ENCODE measurements around the gene UQCRQ. TPM values are rescaled to one million over a fixed set of nuclear protein-coding genes. Genes with fewer than 3 reads are reported as not detected.
A peak's percentile ranks its signal among the peaks of the same experiment; 100 is the strongest.

Gene UQCRQ
- total and polyA plus RNA-seq, 4 donors = 62.5 to 2,326 (median 326) TPM

DNA sequence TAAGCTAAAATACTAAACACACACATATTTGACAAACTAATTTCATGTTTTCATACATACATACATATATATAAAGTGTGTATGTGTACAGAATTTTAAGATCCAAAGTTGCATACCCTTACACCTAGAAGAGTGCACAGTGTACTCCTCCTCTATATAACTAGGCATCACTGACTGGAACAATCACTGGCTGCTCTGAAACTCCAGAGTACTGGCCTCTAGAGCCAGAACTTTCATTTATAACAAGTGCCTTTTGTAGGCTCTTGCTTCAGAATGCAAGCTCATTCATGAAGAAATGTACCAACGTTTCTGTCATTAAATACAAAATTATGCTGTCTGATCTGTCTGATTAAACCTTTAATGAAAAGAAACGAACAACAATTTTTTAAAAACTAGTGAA is 11.0 kb downstream of the UQCRQ start:
- H3K4me3 ChIP-seq (ENCODE audit: low read depth in 1 of 3, low read length in 3 of 3) = no peak overlapping the region
- H3K9ac ChIP-seq (ENCODE audit: low read depth in 1 of 2, low read length in 2 of 2) = no peak overlapping the region
- H3K36me3 ChIP-seq (ENCODE audit: control insufficient read depth in 4 of 4, insufficient read depth in 3 of 4, low read depth in 1 of 4, low read length in 3 of 4) = peaks cover 4 to 35% (median 29%) of the 10 kb centered on the region in 4 donors
- no peaks in the 10 kb centered on the region for H3K9me3 ChIP-seq (ENCODE audit: control insufficient read depth in 4 of 4, low read length in 3 of 4)
- TF ChIP-seq JUND (IDR thresholded peaks at IDR 0.05) (no peak), NR2F2 (IDR thresholded peaks at IDR 0.05) (peak; percentile 9), GABPA (IDR thresholded peaks at IDR 0.05 in 1 of 2, conservative IDR thresholded peaks at IDR 0.05 in 1 of 2) (no peak), EGR1 (IDR thresholded peaks at IDR 0.05; ENCODE audit: low read depth in 2 of 2) (peak in 1 of 2 donors; percentile 20)
- TF ChIP-seq, protein P1, sequence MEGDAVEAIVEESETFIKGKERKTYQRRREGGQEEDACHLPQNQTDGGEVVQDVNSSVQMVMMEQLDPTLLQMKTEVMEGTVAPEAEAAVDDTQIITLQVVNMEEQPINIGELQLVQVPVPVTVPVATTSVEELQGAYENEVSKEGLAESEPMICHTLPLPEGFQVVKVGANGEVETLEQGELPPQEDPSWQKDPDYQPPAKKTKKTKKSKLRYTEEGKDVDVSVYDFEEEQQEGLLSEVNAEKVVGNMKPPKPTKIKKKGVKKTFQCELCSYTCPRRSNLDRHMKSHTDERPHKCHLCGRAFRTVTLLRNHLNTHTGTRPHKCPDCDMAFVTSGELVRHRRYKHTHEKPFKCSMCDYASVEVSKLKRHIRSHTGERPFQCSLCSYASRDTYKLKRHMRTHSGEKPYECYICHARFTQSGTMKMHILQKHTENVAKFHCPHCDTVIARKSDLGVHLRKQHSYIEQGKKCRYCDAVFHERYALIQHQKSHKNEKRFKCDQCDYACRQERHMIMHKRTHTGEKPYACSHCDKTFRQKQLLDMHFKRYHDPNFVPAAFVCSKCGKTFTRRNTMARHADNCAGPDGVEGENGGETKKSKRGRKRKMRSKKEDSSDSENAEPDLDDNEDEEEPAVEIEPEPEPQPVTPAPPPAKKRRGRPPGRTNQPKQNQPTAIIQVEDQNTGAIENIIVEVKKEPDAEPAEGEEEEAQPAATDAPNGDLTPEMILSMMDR (IDR thresholded peaks at IDR 0.05; ENCODE audit: low read depth, low read length, missing input control) = no peak
- TF ChIP-seq, protein P2, sequence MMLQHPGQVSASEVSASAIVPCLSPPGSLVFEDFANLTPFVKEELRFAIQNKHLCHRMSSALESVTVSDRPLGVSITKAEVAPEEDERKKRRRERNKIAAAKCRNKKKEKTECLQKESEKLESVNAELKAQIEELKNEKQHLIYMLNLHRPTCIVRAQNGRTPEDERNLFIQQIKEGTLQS (IDR thresholded peaks at IDR 0.05) = no peak
- no peak for DNase-seq (ENCODE audit: low spot score)
- H3K4me1 ChIP-seq (ENCODE audit: control insufficient read depth in 4 of 4, insufficient read depth in 4 of 4, low read length in 3 of 4) = peaks cover 3 to 12% (median 5%) of the 10 kb centered on the region in 4 donors
- H3K27me3 ChIP-seq (ENCODE audit: control insufficient read depth in 4 of 4, insufficient read depth in 4 of 4, low read length in 3 of 4) = no peaks in the 10 kb centered on the region
- peak overlapping the region in 1 of 2 donors; percentile 11 for H3K27ac ChIP-seq (ENCODE audit: low read depth in 1 of 2, low read length in 2 of 2)
- 50% methylated on average over 2 of the region's 2 CpGs for WGBS

DNA sequence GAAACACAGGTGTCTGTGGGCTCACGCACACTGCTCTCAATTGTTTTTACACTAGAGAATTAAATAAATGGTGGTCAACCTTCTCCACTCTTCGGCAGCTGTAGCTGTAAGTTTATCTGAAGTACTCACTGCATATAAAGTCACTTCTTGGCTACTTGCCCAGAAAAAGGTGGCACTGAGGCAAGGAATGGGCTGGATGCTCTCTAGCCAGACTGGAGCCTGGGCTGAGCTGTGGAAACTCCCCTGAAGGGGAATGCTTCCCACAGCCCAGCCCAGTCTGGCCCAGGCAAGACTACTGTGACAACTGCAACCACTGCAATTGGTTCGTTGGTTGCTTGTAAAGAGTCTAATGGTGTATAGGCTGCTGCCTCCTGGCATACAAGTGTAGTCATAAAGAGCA is 11.5 kb downstream of the UQCRQ start:
- DNase-seq (ENCODE audit: low spot score) = no peak
- Histone ChIP-seq H3K27ac (ENCODE audit: low read depth in 1 of 2, low read length in 2 of 2) (peak overlapping the region in 1 of 2 donors; percentile 11), H3K4me3 (ENCODE audit: low read depth in 1 of 3, low read length in 3 of 3) (no peak overlapping the region), H3K27me3 (ENCODE audit: control insufficient read depth in 4 of 4, insufficient read depth in 4 of 4, low read length in 3 of 4) (no peaks in the 10 kb centered on the region), H3K9ac (ENCODE audit: low read depth in 1 of 2, low read length in 2 of 2) (no peak overlapping the region), H3K36me3 (ENCODE audit: control insufficient read depth in 4 of 4, insufficient read depth in 3 of 4, low read depth in 1 of 4, low read length in 3 of 4) (peaks cover 4 to 35% (median 31%) of the 10 kb centered on the region in 4 donors), H3K9me3 (ENCODE audit: control insufficient read depth in 4 of 4, low read length in 3 of 4) (no peaks in the 10 kb centered on the region), H3K4me1 (ENCODE audit: control insufficient read depth in 4 of 4, insufficient read depth in 4 of 4, low read length in 3 of 4) (peaks cover 0 to 7% (median under 1%) of the 10 kb centered on the region in 4 donors)
- WGBS = 53% methylated on average over 3 of the region's 3 CpGs
- TF ChIP-seq SP1 (IDR thresholded peaks at IDR 0.05) (no peak), RXRA (IDR thresholded peaks at IDR 0.05) (peak in 1 of 2 donors; percentile 22), GABPA (IDR thresholded peaks at IDR 0.05 in 1 of 2, conservative IDR thresholded peaks at IDR 0.05 in 1 of 2) (no peak)
- TF ChIP-seq, protein P1 (IDR thresholded peaks at IDR 0.05; ENCODE audit: low read depth, low read length, missing input control) = no peak

DNA sequence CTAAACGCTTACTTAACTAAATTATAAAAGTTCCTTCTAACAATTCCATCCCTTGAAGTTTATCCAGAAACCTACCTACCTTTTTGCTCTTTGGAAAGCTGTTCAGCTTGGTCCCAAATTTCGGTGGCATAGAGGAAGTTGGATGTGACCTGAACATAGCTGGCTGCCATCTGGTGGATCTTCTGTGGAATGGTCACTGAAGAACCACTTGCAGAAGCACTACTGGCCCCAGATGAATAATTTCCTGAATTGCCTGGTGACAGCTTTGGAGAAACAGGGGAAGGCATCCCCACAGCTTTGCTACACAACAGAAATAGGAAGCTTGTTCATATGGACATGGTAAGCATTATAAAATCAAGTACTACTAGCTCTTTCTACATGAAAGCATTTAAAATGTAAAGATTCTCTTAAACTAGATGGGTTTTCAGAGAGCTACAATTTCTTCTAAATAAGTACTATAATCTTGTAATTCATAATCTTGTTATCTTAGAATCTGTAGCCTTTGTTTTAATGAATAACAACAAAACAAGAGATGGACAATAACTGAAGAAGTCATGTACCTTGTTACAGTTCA is 16.9 kb downstream of the UQCRQ start:
- no peak overlapping the region for H3K9ac ChIP-seq (ENCODE audit: low read depth in 1 of 2, low read length in 2 of 2)
- H3K27ac ChIP-seq (ENCODE audit: low read depth in 1 of 2, low read length in 2 of 2) = no peak overlapping the region
- DNase-seq (ENCODE audit: low spot score) = no peak
- TF ChIP-seq RAD21 (IDR thresholded peaks at IDR 0.05) (peak; percentile 85 to 90), HNF4G (IDR thresholded peaks at IDR 0.05) (no peak), EGR1 (IDR thresholded peaks at IDR 0.05; ENCODE audit: low read depth in 2 of 2) (no peak), NR2F2 (IDR thresholded peaks at IDR 0.05) (no peak), JUND (IDR thresholded peaks at IDR 0.05) (no peak), YY1 (IDR thresholded peaks at IDR 0.05) (no peak), FOXA1 (IDR thresholded peaks at IDR 0.05) (no peak)
- TF ChIP-seq, protein P1 (IDR thresholded peaks at IDR 0.05; ENCODE audit: low read depth, low read length, missing input control) = peak; percentile 70
- TF ChIP-seq, protein P3, sequence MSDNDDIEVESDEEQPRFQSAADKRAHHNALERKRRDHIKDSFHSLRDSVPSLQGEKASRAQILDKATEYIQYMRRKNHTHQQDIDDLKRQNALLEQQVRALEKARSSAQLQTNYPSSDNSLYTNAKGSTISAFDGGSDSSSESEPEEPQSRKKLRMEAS (IDR thresholded peaks at IDR 0.05) = peak; percentile 9
- TF ChIP-seq, protein P4, sequence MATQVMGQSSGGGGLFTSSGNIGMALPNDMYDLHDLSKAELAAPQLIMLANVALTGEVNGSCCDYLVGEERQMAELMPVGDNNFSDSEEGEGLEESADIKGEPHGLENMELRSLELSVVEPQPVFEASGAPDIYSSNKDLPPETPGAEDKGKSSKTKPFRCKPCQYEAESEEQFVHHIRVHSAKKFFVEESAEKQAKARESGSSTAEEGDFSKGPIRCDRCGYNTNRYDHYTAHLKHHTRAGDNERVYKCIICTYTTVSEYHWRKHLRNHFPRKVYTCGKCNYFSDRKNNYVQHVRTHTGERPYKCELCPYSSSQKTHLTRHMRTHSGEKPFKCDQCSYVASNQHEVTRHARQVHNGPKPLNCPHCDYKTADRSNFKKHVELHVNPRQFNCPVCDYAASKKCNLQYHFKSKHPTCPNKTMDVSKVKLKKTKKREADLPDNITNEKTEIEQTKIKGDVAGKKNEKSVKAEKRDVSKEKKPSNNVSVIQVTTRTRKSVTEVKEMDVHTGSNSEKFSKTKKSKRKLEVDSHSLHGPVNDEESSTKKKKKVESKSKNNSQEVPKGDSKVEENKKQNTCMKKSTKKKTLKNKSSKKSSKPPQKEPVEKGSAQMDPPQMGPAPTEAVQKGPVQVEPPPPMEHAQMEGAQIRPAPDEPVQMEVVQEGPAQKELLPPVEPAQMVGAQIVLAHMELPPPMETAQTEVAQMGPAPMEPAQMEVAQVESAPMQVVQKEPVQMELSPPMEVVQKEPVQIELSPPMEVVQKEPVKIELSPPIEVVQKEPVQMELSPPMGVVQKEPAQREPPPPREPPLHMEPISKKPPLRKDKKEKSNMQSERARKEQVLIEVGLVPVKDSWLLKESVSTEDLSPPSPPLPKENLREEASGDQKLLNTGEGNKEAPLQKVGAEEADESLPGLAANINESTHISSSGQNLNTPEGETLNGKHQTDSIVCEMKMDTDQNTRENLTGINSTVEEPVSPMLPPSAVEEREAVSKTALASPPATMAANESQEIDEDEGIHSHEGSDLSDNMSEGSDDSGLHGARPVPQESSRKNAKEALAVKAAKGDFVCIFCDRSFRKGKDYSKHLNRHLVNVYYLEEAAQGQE (IDR thresholded peaks at IDR 0.05) = no peak
- no peaks in the 10 kb centered on the region for H3K27me3 ChIP-seq (ENCODE audit: control insufficient read depth in 4 of 4, insufficient read depth in 4 of 4, low read length in 3 of 4)
- H3K9me3 ChIP-seq (ENCODE audit: control insufficient read depth in 4 of 4, low read length in 3 of 4) = no peaks in the 10 kb centered on the region
- peaks cover 0 to 4% (median 0%) of the 10 kb centered on the region in 4 donors for H3K4me1 ChIP-seq (ENCODE audit: control insufficient read depth in 4 of 4, insufficient read depth in 4 of 4, low read length in 3 of 4)
- H3K36me3 ChIP-seq (ENCODE audit: control insufficient read depth in 4 of 4, insufficient read depth in 3 of 4, low read depth in 1 of 4, low read length in 3 of 4) = peaks cover 3 to 72% (median 64%) of the 10 kb centered on the region in 4 donors
- WGBS = 15% methylated on average over 2 of the region's 2 CpGs
- no peak overlapping the region for H3K4me3 ChIP-seq (ENCODE audit: low read depth in 1 of 3, low read length in 3 of 3)
